K562 (cell line): Measurements from ENCODE around the gene POU3F1. TPM values are rescaled to one million over a fixed set of nuclear protein-coding genes. Genes with fewer than 3 reads are reported as not detected.

ENCODE experiments used
- ATAC-seq: fragments of 200-7000 bp; cut with Tn5 transposase; 3 replicates; pipeline ENCODE4 v1.9.1; 2020; ENCODE audit warnings: moderate library complexity
- BruUV-seq: library from RNA; stranded (reverse); fragments of 400-500 nt; replicated peaks from 2 replicates; lab custom pipeline; 2021; lab: Mats Ljungman, UMichigan
- CTCF ChIA-PET: fragments of 300-600 bp; formaldehyde crosslinking; extraction: SDS; loops from one replicate; lab custom pipeline; 2021; ENCODE audit warnings: low intra/inter-chr PET ratio; lab: Yijun Ruan, JAX
- POLR2A ChIA-PET: fragments of 300-600, 350-650 bp; sonication (Branson Sonifier 250); formaldehyde crosslinking; extraction: SDS; loops from one replicate; lab custom pipeline; 2021; ENCODE audit warnings: antibody characterized with exemption, inconsistent platforms; lab: Yijun Ruan, JAX
- DNase-seq, 4 experiments: peaks; one replicate each; pipeline versions ENCODE4 v3.0.0 to v3.0.0-alpha.2; 2011 to 2018; ENCODE audit warnings: low spot score in 3 of 4, mixed read lengths in 3 of 4; ENCODE audit errors: extremely low read depth in 1 of 4
- FAIRE-seq: peaks from 2 replicates; lab custom pipeline; 2011; peaks lifted over from hg19 to GRCh38; lab: Jason Lieb, UNC
- H2AFZ ChIP-seq: 2 replicates; pipeline ENCODE4 v1.6.0; 2011; ENCODE audit warnings: low read depth, low read length, control low read depth, inconsistent platforms
- H3K27ac ChIP-seq: fragments of 200-600 bp; 3 replicates; pipeline ENCODE4 v1.8.0; 2011; ENCODE audit warnings: low read depth, mild to moderate bottlenecking, control low read depth, inconsistent platforms, low read length, moderate library complexity, mixed read lengths; ENCODE audit errors: extremely low read depth
- H3K27me3 ChIP-seq, 2 experiments: fragments of 300-600 bp in 1 of 2; 2 replicates in 1 of 2; 3 replicates in 1 of 2; pipeline versions ENCODE4 v1.6.0 to v1.8.0; 2011; ENCODE audit warnings: inconsistent platforms in 2 of 2, low read length in 2 of 2, mild to moderate bottlenecking in 1 of 2, mixed read lengths in 1 of 2, moderate library complexity in 1 of 2; ENCODE audit not compliant: control insufficient read depth in 2 of 2, insufficient read depth in 2 of 2
- H3K36me3 ChIP-seq: fragments of 300-600 bp; 3 replicates; pipeline ENCODE4 v1.8.0; 2011; ENCODE audit warnings: mild to moderate bottlenecking, low read length, inconsistent platforms; ENCODE audit not compliant: control insufficient read depth, insufficient read depth
- H3K4me1 ChIP-seq, 2 experiments: fragments of 200-600 bp in 1 of 2; replicated peaks in 1 of 2; 2 replicates in 1 of 2; 3 replicates in 1 of 2; pipeline versions ENCODE4 v1.5.1 to v1.8.0; 2011; ENCODE audit warnings: inconsistent platforms in 2 of 2, low read length in 2 of 2, mild to moderate bottlenecking in 1 of 2, mixed read lengths in 1 of 2, moderate library complexity in 1 of 2; ENCODE audit not compliant: control insufficient read depth in 2 of 2, insufficient read depth in 2 of 2
- H3K4me2 ChIP-seq: 2 replicates; pipeline ENCODE4 v1.6.1; 2011; ENCODE audit warnings: low read length, control low read depth, inconsistent platforms, mixed read lengths; ENCODE audit not compliant: insufficient read depth
- H3K4me3 ChIP-seq: fragments of 200-600 bp; sonication (generic), shearing (Covaris generic); 2 replicates; pipeline ENCODE4 v1.5.1; 2016; ENCODE audit warnings: control low read depth, inconsistent platforms
- H3K79me2 ChIP-seq: fragments of 200-600 bp; 3 replicates; pipeline ENCODE4 v1.8.0; 2011; ENCODE audit warnings: low read length, inconsistent platforms; ENCODE audit not compliant: control insufficient read depth, insufficient read depth
- H3K9ac ChIP-seq, 2 experiments: 2 replicates each; pipeline versions ENCODE4 v1.6.0 to v1.6.1; 2011; ENCODE audit warnings: low read depth in 2 of 2, low read length in 2 of 2, control low read depth in 1 of 2, inconsistent platforms in 1 of 2, mild to moderate bottlenecking in 1 of 2, mixed read lengths in 1 of 2; ENCODE audit not compliant: insufficient read depth in 1 of 2
- H3K9me1 ChIP-seq: one replicate; pipeline ENCODE4 v1.6.0; 2011; ENCODE audit warnings: inconsistent platforms, mild to moderate bottlenecking, low read length, moderate library complexity; ENCODE audit not compliant: control insufficient read depth, insufficient read depth
- H3K9me3 ChIP-seq: replicated peaks from 2 replicates; pipeline ENCODE4 v1.5.1; 2011; ENCODE audit warnings: low read depth, low read length, inconsistent platforms; ENCODE audit not compliant: control insufficient read depth, insufficient read depth
- H4K20me1 ChIP-seq: replicated peaks from 2 replicates; pipeline ENCODE4 v1.6.1; 2011; ENCODE audit warnings: low read length, inconsistent platforms, mixed read lengths; ENCODE audit not compliant: control insufficient read depth, insufficient read depth
- CTCF ChIP-seq, 3 experiments: IDR thresholded peaks in 2 of 3; conservative IDR thresholded peaks in 1 of 3; 2 replicates each; pipeline ENCODE4 v1.5.1; 2011 to 2012; ENCODE audit warnings: low read length in 3 of 3, mild to moderate bottlenecking in 3 of 3, control low read depth in 2 of 3, improper control_type of control experiment in 1 of 3, inconsistent platforms in 1 of 3, low read depth in 1 of 3, mixed read lengths in 1 of 3, moderate library complexity in 1 of 3; ENCODE audit not compliant: insufficient read depth in 2 of 3
- FOXM1 ChIP-seq, 2 experiments: fragments of 450-650 bp in 1 of 2; sonication (generic) in 1 of 2; formaldehyde crosslinking in 1 of 2; IDR thresholded peaks; 2 replicates each; pipeline versions ENCODE4 v1.6.1 to v1.9.0; 2017 to 2022; ENCODE audit warnings: low read depth in 2 of 2, mild to moderate bottlenecking in 2 of 2, missing genetic modification reagents in 1 of 2, moderate library complexity in 1 of 2
- HCFC1 ChIP-seq: IDR thresholded peaks from 2 replicates; pipeline ENCODE4 v1.6.1; 2012; ENCODE audit warnings: low read depth, low read length, improper control_type of control experiment
- REST ChIP-seq, 2 experiments: fragments of 450-650 bp; formaldehyde crosslinking in 1 of 2; IDR thresholded peaks; 2 replicates each; pipeline versions ENCODE4 v1.4.0 to v1.6.1; 2014 to 2020; ENCODE audit warnings: mild to moderate bottlenecking in 2 of 2, borderline replicate concordance in 1 of 2, low read depth in 1 of 2
- SMC3 ChIP-seq: conservative IDR thresholded peaks from 2 replicates; pipeline ENCODE4 v1.6.1; 2011; ENCODE audit warnings: low read depth, low read length, improper control_type of control experiment; ENCODE audit not compliant: insufficient read depth
- ZNF766 ChIP-seq: fragments of 200-800 bp; sonication (Bioruptor generic); conservative IDR thresholded peaks from 2 replicates; pipeline ENCODE4 v1.6.1; 2016; ENCODE audit warnings: missing genetic modification characterization, missing compliant biosample characterization
- WGBS: fragments of 100-300 bp; shearing (Covaris generic); methylation state at CpG from one replicate; pipeline ENCODE4 v1.1.6; 2016; ENCODE audit warnings: low coverage, mixed read lengths; ENCODE audit not compliant: insufficient coverage; ENCODE audit errors: missing lambda C conversion rate; 5-methylcytosine and 5-hydroxymethylcytosine counted together
- in situ Hi-C: fragments of 300-500 bp; cut with MboI; formaldehyde crosslinking; loops from 4 replicates; pipeline ENCODE4 v1.15.0; 2018; ENCODE audit warnings: inconsistent platforms, mixed read lengths
- intact Hi-C: fragments of 100-400 bp; cut with micrococcal nuclease; formaldehyde crosslinking; loops from 2 replicates; pipeline ENCODE4 v1.14.2; 2022
- polyA plus RNA-seq, 8 experiments: library from polyadenylated mRNA; depleted of rRNA in 4 of 8; stranded (reverse) in 5 of 8; unstranded in 3 of 8; fragments of >200 nt; fragmentation: Nextera tagmentation in 2 of 8; fragmentation: Illumina TruSeq in 1 of 8; extraction: Ambion mirVana in 2 of 8; extraction: Trizol in 1 of 8; gene quantifications; 2 replicates each; pipeline versions ENCODE4 v1.2.1 to v1.2.3, GENCODE V29; 2011 to 2014; ENCODE audit warnings: inconsistent platforms in 1 of 8, missing spikeins in 1 of 8
- total RNA-seq, 7 experiments: library from RNA; depleted of rRNA in 6 of 7; stranded (reverse); fragments of >200 nt in 6 of 7; fragmentation: Illumina TruSeq in 2 of 7; extraction: Trizol in 2 of 7; gene quantifications; 2 replicates each; pipeline versions ENCODE4 v1.2.1 to v1.2.3, GENCODE V29; 2011 to 2021; ENCODE audit warnings: low replicate concordance in 1 of 7

POU3F1 gene
- total and polyA plus RNA-seq, 9 of the 15 experiments (the other 6 are each of a cell fraction or from before 2014, with no cell fraction given) = 0.09 TPM; not detected in 8

DNA sequence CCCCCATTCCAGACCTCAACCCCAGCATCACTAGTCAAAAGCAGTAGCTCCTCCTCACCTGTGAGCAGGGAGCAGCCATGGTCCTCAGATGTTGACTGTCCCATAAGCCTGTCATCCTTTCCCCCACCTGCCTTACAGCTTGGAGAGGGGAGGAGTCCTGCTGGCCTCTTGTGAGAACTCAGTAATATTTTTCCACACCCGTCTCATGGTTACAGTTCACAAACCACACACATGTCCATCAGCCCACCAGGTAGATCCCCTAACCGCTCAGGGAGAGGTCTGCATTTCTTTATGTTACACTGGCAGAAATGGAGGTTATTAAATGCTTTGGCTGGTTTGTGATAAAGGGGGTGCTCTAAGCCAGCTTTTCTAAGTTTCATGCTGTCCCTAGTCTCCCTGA lies 26.3 kb upstream of the POU3F1 start (continued):
- no peak for TF ChIP-seq ZNF766

DNA sequence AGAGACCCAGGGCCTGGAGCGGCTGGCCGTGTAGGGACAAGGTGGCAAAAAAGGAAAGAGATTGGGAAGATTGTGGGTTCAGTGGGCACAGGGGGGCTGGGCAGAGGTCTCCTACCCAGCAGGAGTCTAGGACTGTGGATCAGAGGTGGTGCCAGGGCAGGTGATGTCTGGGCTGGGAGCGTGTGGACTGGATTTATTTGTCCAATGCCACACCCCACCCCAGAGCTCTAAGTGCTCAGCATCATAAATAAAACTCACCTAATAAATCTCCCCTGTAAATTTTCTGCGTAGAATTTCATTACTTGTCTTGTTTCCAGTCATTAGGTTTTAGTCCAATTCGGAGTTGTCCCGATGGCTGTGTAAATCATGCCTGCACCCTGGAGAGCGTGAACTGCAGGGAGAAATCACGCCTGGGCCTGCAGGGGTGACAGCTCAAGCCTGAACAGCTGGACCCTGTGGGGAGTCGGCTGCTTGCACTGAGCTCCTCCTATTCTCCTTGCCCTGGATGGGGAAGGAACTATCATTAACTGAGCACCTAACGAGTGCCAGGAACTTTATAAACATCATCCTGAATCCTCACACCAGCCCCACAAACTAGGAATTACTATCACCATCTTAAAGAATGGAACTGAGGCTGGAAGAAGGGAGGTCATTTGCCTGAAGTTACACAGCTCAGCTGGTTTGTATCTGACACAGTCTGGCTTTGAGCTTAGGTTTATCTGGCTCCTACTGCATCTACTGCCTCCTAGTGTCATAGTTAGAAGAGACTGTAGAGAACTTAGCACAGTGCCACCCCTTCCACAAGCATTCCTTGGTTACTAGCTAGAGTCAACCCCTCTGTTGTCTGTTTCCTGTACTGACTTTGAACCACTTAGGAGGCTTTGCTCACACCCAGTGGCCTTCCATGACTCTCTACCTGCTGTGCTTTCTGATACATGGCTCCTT lies 25.0 kb upstream of the POU3F1 start:
- BruUV-seq = no TSS peak
- intact Hi-C loops = loop anchor here (5.0 kb wide), 1 partner anchor 34 kb away; no protein-coding TSS in a partner anchor
- peak; percentile 37 to 64 (median 46) for DNase-seq
- H3K27ac ChIP-seq = no peak overlapping the region
- H3K4me2 ChIP-seq = no peak overlapping the region
- CTCF ChIA-PET = no interaction called here
- H3K9me3 ChIP-seq = no peaks in the 10 kb centered on the region
- no peak overlapping the region for H3K4me3 ChIP-seq
- H2AFZ ChIP-seq = no peak overlapping the region
- no peak overlapping the region for H3K9ac ChIP-seq
- H3K36me3 ChIP-seq = no peaks in the 10 kb centered on the region
- peaks cover 20% of the 10 kb centered on the region for H4K20me1 ChIP-seq
- peak; percentile 90 for ATAC-seq
- H3K9me1 ChIP-seq = no peaks in the 10 kb centered on the region
- peaks cover 0 to 11% of the 10 kb centered on the region in 2 experiments; a peak in 2 of 5 replicates for H3K4me1 ChIP-seq
- peak; percentile 93 for FAIRE-seq
- in situ Hi-C loops = no loop called here
- 0% methylated on average over 10 of the region's 10 CpGs for WGBS
- peaks cover 14 to 58% of the 10 kb centered on the region in 2 experiments; a peak in 4 of 5 replicates for H3K27me3 ChIP-seq
- no peaks in the 10 kb centered on the region for H3K79me2 ChIP-seq
- POLR2A ChIA-PET = interaction anchor here (0.6 to 1.2 kb wide), 5 partner anchors 21 to 744 kb away, joined by 3 to 5 read pairs (median 5); no protein-coding TSS in a partner anchor
- TF ChIP-seq HCFC1 = no peak
- TF ChIP-seq CTCF (IDR thresholded peaks at IDR 0.05 in 2 of 3, conservative IDR thresholded peaks at IDR 0.05 in 1 of 3; ENCODE audit: insufficient read depth in 2 of 3, low read depth in 1 of 3, low read length in 3 of 3) = peak; percentile 57 to 79 (median 71)
- peak; percentile 52; the same call in 1 of the 2 replicates for TF ChIP-seq SMC3
- TF ChIP-seq FOXM1 (IDR thresholded peaks at IDR 0.05; ENCODE audit: low read depth) = no peak
- TF ChIP-seq FOXM1 (CRISPR knock-in tag; IDR thresholded peaks at IDR 0.05; ENCODE audit: low read depth) = no peak
- peak; percentile 55; the same call in 1 of the 2 replicates for TF ChIP-seq REST (IDR thresholded peaks at IDR 0.05; ENCODE audit: borderline replicate concordance)
- no peak for TF ChIP-seq REST (CRISPR knock-in tag; IDR thresholded peaks at IDR 0.05; ENCODE audit: low read depth)
